SK-N-SH (cell line): ENCODE results near the gene UNC79. TPM values are rescaled to one million over a fixed set of nuclear protein-coding genes. Genes with fewer than 3 reads are reported as not detected.

ENCODE experiments used
- CTCF ChIA-PET: fragments of 300-600, 350-600 bp; formaldehyde crosslinking; extraction: SDS; loops from one replicate; lab custom pipeline; 2021; lab: Yijun Ruan, JAX
- POLR2A ChIA-PET: fragments of 350-600 bp; sonication (Branson Sonifier 250); formaldehyde crosslinking; extraction: SDS; loops from one replicate; lab custom pipeline; 2020; ENCODE audit warnings: antibody characterized with exemption, inconsistent platforms; lab: Yijun Ruan, JAX
- DNase-seq: peaks from one replicate; pipeline ENCODE4 v3.0.0; 2012
- H2AFZ ChIP-seq: fragments of 200-600 bp; sonication (generic); 2 replicates; pipeline ENCODE4 v1.8.1; 2016; ENCODE audit warnings: antibody characterized with exemption, mild to moderate bottlenecking, low read depth
- H3F3A ChIP-seq: fragments of 200-600 bp; sonication (generic); replicated peaks from 2 replicates; pipeline ENCODE3; 2016; ENCODE audit warnings: antibody characterized with exemption, mild to moderate bottlenecking; ENCODE audit not compliant: insufficient read depth
- H3K27ac ChIP-seq, 2 experiments: fragments of 200-500 bp in 1 of 2; fragments of 200-600 bp in 1 of 2; sonication (Bioruptor generic) in 1 of 2; sonication (generic), shearing (Covaris generic) in 1 of 2; 2 replicates each; pipeline versions ENCODE4 v1.5.1 to v1.6.1; 2014 to 2016; ENCODE audit warnings: low read depth in 2 of 2, inconsistent platforms in 1 of 2, low read length in 1 of 2, mild to moderate bottlenecking in 1 of 2, mixed read lengths in 1 of 2
- H3K27me3 ChIP-seq: fragments of 200-600 bp; sonication (generic), shearing (Covaris generic); 2 replicates; pipeline ENCODE4 v1.6.1; 2016; ENCODE audit warnings: mixed run types; ENCODE audit not compliant: insufficient read depth
- H3K36me3 ChIP-seq, 2 experiments: fragments of 200-500 bp in 1 of 2; fragments of 200-600 bp in 1 of 2; sonication (Bioruptor generic) in 1 of 2; sonication (generic) in 1 of 2; replicated peaks in 1 of 2; 2 replicates each; pipeline versions ENCODE3 to v1.5.1; 2014 to 2016; ENCODE audit warnings: low read length in 1 of 2, mild to moderate bottlenecking in 1 of 2; ENCODE audit not compliant: insufficient read depth in 2 of 2, control insufficient read depth in 1 of 2
- H3K4me1 ChIP-seq, 2 experiments: fragments of 200-500 bp in 1 of 2; fragments of 200-600 bp in 1 of 2; sonication (Bioruptor generic) in 1 of 2; sonication (generic), shearing (Covaris generic) in 1 of 2; 2 replicates each; pipeline versions ENCODE4 v1.5.1 to v1.6.1; 2014 to 2016; ENCODE audit warnings: low read depth in 1 of 2, low read length in 1 of 2, mixed run types in 1 of 2; ENCODE audit not compliant: insufficient read depth in 2 of 2, control insufficient read depth in 1 of 2
- H3K4me2 ChIP-seq: fragments of 200-600 bp; sonication (generic), shearing (Covaris generic); 2 replicates; pipeline ENCODE4 v1.6.1; 2017; ENCODE audit warnings: mixed run types
- H3K4me3 ChIP-seq, 2 experiments: fragments of 200-500 bp in 1 of 2; fragments of 200-600 bp in 1 of 2; sonication (Bioruptor generic) in 1 of 2; sonication (generic), shearing (Covaris generic) in 1 of 2; 2 replicates each; pipeline versions ENCODE4 v1.5.1 to v1.8.1; 2014 to 2016; ENCODE audit warnings: low read depth in 2 of 2, inconsistent platforms in 1 of 2, low read length in 1 of 2, mild to moderate bottlenecking in 1 of 2, mixed read lengths in 1 of 2, moderate library complexity in 1 of 2
- H3K79me2 ChIP-seq: fragments of 200-600 bp; sonication (generic); 2 replicates; pipeline ENCODE4 v1.8.1; 2017; ENCODE audit warnings: mild to moderate bottlenecking; ENCODE audit not compliant: insufficient read depth
- H3K9ac ChIP-seq: fragments of 200-600 bp; sonication (generic); 2 replicates; pipeline ENCODE4 v1.6.1; 2017; ENCODE audit warnings: mixed run types
- H3K9me2 ChIP-seq: fragments of 200-600 bp; sonication (generic); 2 replicates; pipeline ENCODE4 v1.6.1; 2017; ENCODE audit warnings: mixed run types
- H3K9me3 ChIP-seq: fragments of 200-600 bp; sonication (generic); 2 replicates; pipeline ENCODE4 v1.6.1; 2017; ENCODE audit warnings: mixed run types, mild to moderate bottlenecking, moderate library complexity
- H4K20me1 ChIP-seq: fragments of 200-600 bp; sonication (generic); 2 replicates; pipeline ENCODE4 v1.6.1; 2017; ENCODE audit warnings: mild to moderate bottlenecking, mixed run types; ENCODE audit not compliant: insufficient read depth
- ELF1 ChIP-seq: IDR thresholded peaks from 2 replicates; pipeline ENCODE4 v1.4.0; 2012
- EZH2phosphoT487 ChIP-seq: fragments of 200-600 bp; sonication (generic); IDR thresholded peaks from 2 replicates; pipeline ENCODE4 v1.6.1; 2017; ENCODE audit warnings: low read depth, mixed run types, mild to moderate bottlenecking, antibody characterized with exemption, moderate library complexity, borderline replicate concordance
- FOSL2 ChIP-seq: IDR thresholded peaks from 2 replicates; pipeline ENCODE4 v1.4.0; 2012; ENCODE audit warnings: low read depth, mild to moderate bottlenecking, moderate library complexity, borderline replicate concordance
- GATA2 ChIP-seq: sonication (generic); formaldehyde crosslinking; IDR thresholded peaks from 2 replicates; pipeline ENCODE4 v1.5.0; 2020; ENCODE audit warnings: mild to moderate bottlenecking, missing genetic modification reagents
- IRF3 ChIP-seq: fragments of 150-350 bp; IDR thresholded peaks from 2 replicates; pipeline ENCODE4 v1.6.1; 2016; ENCODE audit warnings: mild to moderate bottlenecking, low read depth, low read length
- MEF2A ChIP-seq: IDR thresholded peaks from 2 replicates; pipeline ENCODE4 v1.4.0; 2012; ENCODE audit warnings: low read depth, borderline replicate concordance
- MXI1 ChIP-seq: IDR thresholded peaks from 2 replicates; pipeline ENCODE4 v1.6.1; 2012; ENCODE audit warnings: mild to moderate bottlenecking, low read depth, low read length, improper control_type of control experiment
- NRF1 ChIP-seq: IDR thresholded peaks from 2 replicates; pipeline ENCODE4 v1.6.1; 2012; ENCODE audit warnings: low read depth, mild to moderate bottlenecking, low read length
- POLR2AphosphoS5 ChIP-seq: IDR thresholded peaks from 2 replicates; pipeline ENCODE4 v1.6.1; 2012; ENCODE audit warnings: low read depth, low read length
- RAD21 ChIP-seq: IDR thresholded peaks from 2 replicates; pipeline ENCODE4 v1.6.1; 2012; ENCODE audit warnings: mild to moderate bottlenecking, low read length
- RCOR1 ChIP-seq: fragments of 150-350 bp; IDR thresholded peaks from 2 replicates; pipeline ENCODE4 v1.6.1; 2017; ENCODE audit warnings: antibody characterized with exemption, low read length
- RXRA ChIP-seq: IDR thresholded peaks from 2 replicates; pipeline ENCODE4 v1.4.0; 2012; ENCODE audit warnings: low read depth, mild to moderate bottlenecking, borderline replicate concordance
- USF2 ChIP-seq: fragments of 150-350 bp; IDR thresholded peaks from 2 replicates; pipeline ENCODE4 v1.6.1; 2017; ENCODE audit warnings: antibody characterized with exemption, low read length, low read depth, borderline replicate concordance
- WGBS: methylation state at CpG from one replicate; pipeline ENCODE4 v1.1.6; 2017; ENCODE audit warnings: low lambda C conversion rate; 5-methylcytosine and 5-hydroxymethylcytosine counted together
- polyA plus RNA-seq, 3 experiments: library from polyadenylated mRNA; depleted of rRNA; stranded (reverse); fragments of >200 nt; gene quantifications; 2 replicates each; pipeline ENCODE4 v1.2.3, GENCODE V29; 2012
- TF ChIP-seq, protein P1 (sequence below): IDR thresholded peaks from 2 replicates; pipeline ENCODE4 v1.4.0; 2012; ENCODE audit warnings: low read depth, borderline replicate concordance

Gene UNC79
- polyA plus RNA-seq, 1 of the 3 experiments (the other 2 are of a cell fraction), result 0.10 TPM

DNA sequence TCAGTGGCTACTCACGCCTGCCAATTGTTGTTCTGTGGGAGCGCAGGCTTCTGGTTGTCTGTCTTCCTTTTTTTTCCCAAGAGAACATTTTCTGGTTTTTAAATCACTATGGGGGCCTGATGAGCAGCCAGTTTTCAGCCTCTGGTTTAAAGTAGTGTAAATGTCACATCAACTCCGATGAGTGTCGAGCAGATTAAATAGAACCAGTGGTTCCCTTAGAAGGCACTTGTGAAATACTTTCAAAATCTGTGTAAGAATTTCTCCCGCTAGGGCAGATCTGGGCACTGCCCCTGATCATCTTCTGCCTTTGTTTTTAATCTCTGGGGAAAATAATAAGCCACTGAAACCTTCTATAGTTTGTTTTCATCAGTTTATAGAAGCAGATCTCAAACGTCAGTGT lies 227.1 kb downstream of the UNC79 start:
- Histone ChIP-seq H3K4me2 (no peak overlapping the region), H3K9me2 (no peaks in the 10 kb centered on the region), H3K9ac (no peak overlapping the region), H3K4me3 (no peak overlapping the region), H3K27ac (no peak overlapping the region), H4K20me1 (no peaks in the 10 kb centered on the region), H3K27me3 (no peaks in the 10 kb centered on the region)
- DNase-seq, result no peak
- CTCF ChIA-PET, result interaction anchor here (7.1 kb wide), 1 partner anchor 131 kb away, joined by 127 read pairs; the partner anchor contains the start of gene PRIMA1
- WGBS, result 46% methylated on average over 6 of the region's 6 CpGs
- TF ChIP-seq NRF1 (no peak), FOSL2 (no peak), USF2 (no peak), RAD21 (no peak), GATA2 (CRISPR knock-in tag) (no peak), POLR2AphosphoS5 (no peak), EZH2phosphoT487 (no peak)
- TF ChIP-seq, all 33 proteins: peak for 0
- no peak overlapping the region for H2AFZ ChIP-seq
- no peaks in the 10 kb centered on the region; a peak in 1 of 4 replicates for H3K4me1 ChIP-seq
- no peaks in the 10 kb centered on the region for H3K9me3 ChIP-seq
- no peaks in the 10 kb centered on the region for H3K79me2 ChIP-seq
- H3F3A ChIP-seq, result no peaks in the 10 kb centered on the region
- peaks cover 0 to 4% of the 10 kb centered on the region in 2 experiments for H3K36me3 ChIP-seq
- POLR2A ChIA-PET, result no interaction called here

- peaks cover 23% of the 10 kb centered on the region for H3K9me3 ChIP-seq
- H3K79me2 ChIP-seq, result no peaks in the 10 kb centered on the region
- H3K9me2 ChIP-seq, result no peaks in the 10 kb centered on the region
- H2AFZ ChIP-seq, result no peak overlapping the region
- ChIA-PET POLR2A (no interaction called here), CTCF (interaction anchor here (0.9 to 1.9 kb wide), 5 partner anchors 8 to 273 kb away, joined by 3 to 10 read pairs (median 3); partner anchors contain the start of gene PRIMA1)
- H4K20me1 ChIP-seq, result no peaks in the 10 kb centered on the region
- no peak overlapping the region for H3K4me3 ChIP-seq
- TF ChIP-seq USF2, result no peak
- TF ChIP-seq RXRA, result no peak
- TF ChIP-seq, protein P1, sequence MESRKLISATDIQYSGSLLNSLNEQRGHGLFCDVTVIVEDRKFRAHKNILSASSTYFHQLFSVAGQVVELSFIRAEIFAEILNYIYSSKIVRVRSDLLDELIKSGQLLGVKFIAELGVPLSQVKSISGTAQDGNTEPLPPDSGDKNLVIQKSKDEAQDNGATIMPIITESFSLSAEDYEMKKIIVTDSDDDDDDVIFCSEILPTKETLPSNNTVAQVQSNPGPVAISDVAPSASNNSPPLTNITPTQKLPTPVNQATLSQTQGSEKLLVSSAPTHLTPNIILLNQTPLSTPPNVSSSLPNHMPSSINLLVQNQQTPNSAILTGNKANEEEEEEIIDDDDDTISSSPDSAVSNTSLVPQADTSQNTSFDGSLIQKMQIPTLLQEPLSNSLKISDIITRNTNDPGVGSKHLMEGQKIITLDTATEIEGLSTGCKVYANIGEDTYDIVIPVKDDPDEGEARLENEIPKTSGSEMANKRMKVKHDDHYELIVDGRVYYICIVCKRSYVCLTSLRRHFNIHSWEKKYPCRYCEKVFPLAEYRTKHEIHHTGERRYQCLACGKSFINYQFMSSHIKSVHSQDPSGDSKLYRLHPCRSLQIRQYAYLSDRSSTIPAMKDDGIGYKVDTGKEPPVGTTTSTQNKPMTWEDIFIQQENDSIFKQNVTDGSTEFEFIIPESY, result no peak
- no peak for TF ChIP-seq IRF3
- TF ChIP-seq RAD21, result no peak
- TF ChIP-seq MXI1, result no peak
- TF ChIP-seq RCOR1, result no peak
- TF ChIP-seq GATA2 (CRISPR knock-in tag), result no peak
- TF ChIP-seq ELF1, result no peak
- TF ChIP-seq MEF2A, result no peak
- no peak for DNase-seq
- H3K4me2 ChIP-seq, result no peak overlapping the region
- H3K4me1 ChIP-seq, result no peaks in the 10 kb centered on the region
- H3K27ac ChIP-seq, result no peak overlapping the region
- H3K36me3 ChIP-seq, result peaks cover 0 to 25% of the 10 kb centered on the region in 2 experiments
- no peaks in the 10 kb centered on the region for H3K27me3 ChIP-seq
- no peak overlapping the region for H3K9ac ChIP-seq
- H3F3A ChIP-seq, result no peaks in the 10 kb centered on the region
Observed at GRCh38 chr14:93663317-93663716, 232.6 kb downstream of the UNC79 start.
